ENCODE data around the gene ADORA2A. TPM values are rescaled to one million over a fixed set of nuclear protein-coding genes. Genes with fewer than 3 reads are reported as not detected.

ADORA2A gene
- total RNA-seq, 1 experiment from 2014 or later, result 7.6 TPM

DNA sequence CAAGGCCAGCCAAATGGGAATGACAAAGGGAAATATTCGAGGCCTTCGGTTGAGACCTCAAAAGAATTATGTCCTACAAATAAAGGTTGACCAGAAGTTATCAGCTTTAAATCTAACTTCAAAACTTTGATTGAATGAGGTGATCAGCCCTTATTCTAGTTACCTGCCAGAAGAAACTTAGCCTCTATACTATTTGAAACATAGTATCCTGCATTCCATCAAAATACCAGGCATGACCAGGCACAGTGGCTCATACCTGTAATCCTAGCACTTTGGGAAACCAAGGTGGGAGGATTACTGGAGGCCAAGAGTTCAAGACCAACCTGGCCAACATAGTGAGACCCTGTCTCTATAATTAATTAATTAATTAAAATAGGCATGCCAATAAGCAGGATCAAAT is 44.3 kb upstream of the ADORA2A start:
- Mint-ChIP-seq H3K36me3 (peaks cover 6% of the 10 kb centered on the region; the same call in 1 of the 2 replicates), H3K27ac (no peak overlapping the region), H3K4me1 (no peaks in the 10 kb centered on the region), H3K27me3 (ENCODE audit: low read depth) (no peaks in the 10 kb centered on the region), H3K9me3 (peaks cover 3% of the 10 kb centered on the region; the same call in 1 of the 2 replicates), H3K4me3 (no peak overlapping the region)
- DNase-seq (ENCODE audit: low spot score) (no peak), ATAC-seq (no peak)
- POLR2A ChIA-PET, result interaction anchor here (0.6 kb wide), 2 partner anchors 35 to 1184 kb away, joined by 3 to 4 read pairs; no protein-coding TSS in a partner anchor
- TF ChIP-seq SP1 (CRISPR knock-in tag; conservative IDR thresholded peaks at IDR 0.05) (no peak), JUN (CRISPR knock-in tag; IDR thresholded peaks at IDR 0.05) (no peak), ATF1 (CRISPR knock-in tag; IDR thresholded peaks at IDR 0.05) (no peak), ZNF423 (CRISPR knock-in tag; IDR thresholded peaks at IDR 0.05) (no peak)
- TF ChIP-seq, protein P1, sequence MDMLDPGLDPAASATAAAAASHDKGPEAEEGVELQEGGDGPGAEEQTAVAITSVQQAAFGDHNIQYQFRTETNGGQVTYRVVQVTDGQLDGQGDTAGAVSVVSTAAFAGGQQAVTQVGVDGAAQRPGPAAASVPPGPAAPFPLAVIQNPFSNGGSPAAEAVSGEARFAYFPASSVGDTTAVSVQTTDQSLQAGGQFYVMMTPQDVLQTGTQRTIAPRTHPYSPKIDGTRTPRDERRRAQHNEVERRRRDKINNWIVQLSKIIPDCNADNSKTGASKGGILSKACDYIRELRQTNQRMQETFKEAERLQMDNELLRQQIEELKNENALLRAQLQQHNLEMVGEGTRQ (CRISPR knock-in tag; IDR thresholded peaks at IDR 0.05), result no peak
- CTCF ChIA-PET, result interaction anchor here (1.8 kb wide), 1 partner anchor 39 kb away, joined by 3 read pairs; no protein-coding TSS in a partner anchor

DNA sequence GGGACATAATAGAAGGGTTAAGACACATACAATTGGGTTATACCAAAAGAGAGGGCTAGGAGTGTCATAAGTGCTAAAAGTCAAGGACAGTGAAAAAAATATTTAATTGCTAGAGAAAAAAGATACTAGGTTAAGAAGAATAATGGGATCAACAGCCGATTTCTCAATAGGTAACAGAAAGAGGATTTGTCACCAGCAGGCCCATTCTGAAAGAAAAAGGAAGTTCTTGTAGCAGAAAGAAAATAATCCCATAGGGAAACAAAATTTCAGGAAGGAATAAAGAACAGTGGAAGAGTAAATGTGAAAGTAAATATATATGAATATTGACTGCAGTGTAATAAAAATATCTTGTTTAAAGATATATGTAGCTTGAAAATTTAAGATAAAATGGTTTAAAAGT is 43.3 kb upstream of the ADORA2A start:
- Mint-ChIP-seq H3K9me3 (peaks cover 3% of the 10 kb centered on the region; the same call in 1 of the 2 replicates), H3K4me3 (no peak overlapping the region), H3K27me3 (ENCODE audit: low read depth) (no peaks in the 10 kb centered on the region), H3K36me3 (peaks cover 6% of the 10 kb centered on the region; the same call in 1 of the 2 replicates), H3K27ac (peak overlapping the region; percentile 20; the same call in 1 of the 2 replicates), H3K4me1 (no peaks in the 10 kb centered on the region)
- DNase-seq (ENCODE audit: low spot score) (no peak), ATAC-seq (no peak)
- TF ChIP-seq GRHL2 (CRISPR knock-in tag; IDR thresholded peaks at IDR 0.05; ENCODE audit: insufficient replicate concordance, severe bottlenecking) (no peak), EMX1 (CRISPR knock-in tag; IDR thresholded peaks at IDR 0.05) (no peak), FOXJ3 (CRISPR knock-in tag; IDR thresholded peaks at IDR 0.05; ENCODE audit: borderline replicate concordance) (no peak), MYBL2 (CRISPR knock-in tag; IDR thresholded peaks at IDR 0.05) (no peak), NR3C1 (CRISPR knock-in tag; conservative IDR thresholded peaks at IDR 0.05; ENCODE audit: low read depth) (no peak), CREB1 (CRISPR knock-in tag; IDR thresholded peaks at IDR 0.05) (no peak), GABPB1 (CRISPR knock-in tag; IDR thresholded peaks at IDR 0.05) (no peak)
- TF ChIP-seq, protein P2, sequence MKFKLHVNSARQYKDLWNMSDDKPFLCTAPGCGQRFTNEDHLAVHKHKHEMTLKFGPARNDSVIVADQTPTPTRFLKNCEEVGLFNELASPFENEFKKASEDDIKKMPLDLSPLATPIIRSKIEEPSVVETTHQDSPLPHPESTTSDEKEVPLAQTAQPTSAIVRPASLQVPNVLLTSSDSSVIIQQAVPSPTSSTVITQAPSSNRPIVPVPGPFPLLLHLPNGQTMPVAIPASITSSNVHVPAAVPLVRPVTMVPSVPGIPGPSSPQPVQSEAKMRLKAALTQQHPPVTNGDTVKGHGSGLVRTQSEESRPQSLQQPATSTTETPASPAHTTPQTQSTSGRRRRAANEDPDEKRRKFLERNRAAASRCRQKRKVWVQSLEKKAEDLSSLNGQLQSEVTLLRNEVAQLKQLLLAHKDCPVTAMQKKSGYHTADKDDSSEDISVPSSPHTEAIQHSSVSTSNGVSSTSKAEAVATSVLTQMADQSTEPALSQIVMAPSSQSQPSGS (CRISPR knock-in tag; IDR thresholded peaks at IDR 0.05; ENCODE audit: borderline replicate concordance, low read depth), result no peak
- TF ChIP-seq, protein P3, sequence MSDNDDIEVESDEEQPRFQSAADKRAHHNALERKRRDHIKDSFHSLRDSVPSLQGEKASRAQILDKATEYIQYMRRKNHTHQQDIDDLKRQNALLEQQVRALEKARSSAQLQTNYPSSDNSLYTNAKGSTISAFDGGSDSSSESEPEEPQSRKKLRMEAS (CRISPR knock-in tag; IDR thresholded peaks at IDR 0.05), result no peak
- TF ChIP-seq, protein P4, sequence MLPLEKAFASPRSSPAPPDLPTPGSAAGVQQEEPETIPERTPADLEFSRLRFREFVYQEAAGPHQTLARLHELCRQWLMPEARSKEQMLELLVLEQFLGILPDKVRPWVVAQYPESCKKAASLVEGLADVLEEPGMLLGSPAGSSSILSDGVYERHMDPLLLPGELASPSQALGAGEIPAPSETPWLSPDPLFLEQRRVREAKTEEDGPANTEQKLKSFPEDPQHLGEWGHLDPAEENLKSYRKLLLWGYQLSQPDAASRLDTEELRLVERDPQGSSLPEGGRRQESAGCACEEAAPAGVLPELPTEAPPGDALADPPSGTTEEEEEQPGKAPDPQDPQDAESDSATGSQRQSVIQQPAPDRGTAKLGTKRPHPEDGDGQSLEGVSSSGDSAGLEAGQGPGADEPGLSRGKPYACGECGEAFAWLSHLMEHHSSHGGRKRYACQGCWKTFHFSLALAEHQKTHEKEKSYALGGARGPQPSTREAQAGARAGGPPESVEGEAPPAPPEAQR (CRISPR knock-in tag; IDR thresholded peaks at IDR 0.05), result no peak
- TF ChIP-seq, protein P5, sequence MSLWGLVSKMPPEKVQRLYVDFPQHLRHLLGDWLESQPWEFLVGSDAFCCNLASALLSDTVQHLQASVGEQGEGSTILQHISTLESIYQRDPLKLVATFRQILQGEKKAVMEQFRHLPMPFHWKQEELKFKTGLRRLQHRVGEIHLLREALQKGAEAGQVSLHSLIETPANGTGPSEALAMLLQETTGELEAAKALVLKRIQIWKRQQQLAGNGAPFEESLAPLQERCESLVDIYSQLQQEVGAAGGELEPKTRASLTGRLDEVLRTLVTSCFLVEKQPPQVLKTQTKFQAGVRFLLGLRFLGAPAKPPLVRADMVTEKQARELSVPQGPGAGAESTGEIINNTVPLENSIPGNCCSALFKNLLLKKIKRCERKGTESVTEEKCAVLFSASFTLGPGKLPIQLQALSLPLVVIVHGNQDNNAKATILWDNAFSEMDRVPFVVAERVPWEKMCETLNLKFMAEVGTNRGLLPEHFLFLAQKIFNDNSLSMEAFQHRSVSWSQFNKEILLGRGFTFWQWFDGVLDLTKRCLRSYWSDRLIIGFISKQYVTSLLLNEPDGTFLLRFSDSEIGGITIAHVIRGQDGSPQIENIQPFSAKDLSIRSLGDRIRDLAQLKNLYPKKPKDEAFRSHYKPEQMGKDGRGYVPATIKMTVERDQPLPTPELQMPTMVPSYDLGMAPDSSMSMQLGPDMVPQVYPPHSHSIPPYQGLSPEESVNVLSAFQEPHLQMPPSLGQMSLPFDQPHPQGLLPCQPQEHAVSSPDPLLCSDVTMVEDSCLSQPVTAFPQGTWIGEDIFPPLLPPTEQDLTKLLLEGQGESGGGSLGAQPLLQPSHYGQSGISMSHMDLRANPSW (CRISPR knock-in tag; conservative IDR thresholded peaks at IDR 0.05; ENCODE audit: low read depth), result no peak
- TF ChIP-seq, protein P6, sequence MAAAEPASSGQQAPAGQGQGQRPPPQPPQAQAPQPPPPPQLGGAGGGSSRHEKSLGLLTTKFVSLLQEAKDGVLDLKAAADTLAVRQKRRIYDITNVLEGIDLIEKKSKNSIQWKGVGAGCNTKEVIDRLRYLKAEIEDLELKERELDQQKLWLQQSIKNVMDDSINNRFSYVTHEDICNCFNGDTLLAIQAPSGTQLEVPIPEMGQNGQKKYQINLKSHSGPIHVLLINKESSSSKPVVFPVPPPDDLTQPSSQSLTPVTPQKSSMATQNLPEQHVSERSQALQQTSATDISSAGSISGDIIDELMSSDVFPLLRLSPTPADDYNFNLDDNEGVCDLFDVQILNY (CRISPR knock-in tag; IDR thresholded peaks at IDR 0.05), result no peak
- TF ChIP-seq, protein P7, sequence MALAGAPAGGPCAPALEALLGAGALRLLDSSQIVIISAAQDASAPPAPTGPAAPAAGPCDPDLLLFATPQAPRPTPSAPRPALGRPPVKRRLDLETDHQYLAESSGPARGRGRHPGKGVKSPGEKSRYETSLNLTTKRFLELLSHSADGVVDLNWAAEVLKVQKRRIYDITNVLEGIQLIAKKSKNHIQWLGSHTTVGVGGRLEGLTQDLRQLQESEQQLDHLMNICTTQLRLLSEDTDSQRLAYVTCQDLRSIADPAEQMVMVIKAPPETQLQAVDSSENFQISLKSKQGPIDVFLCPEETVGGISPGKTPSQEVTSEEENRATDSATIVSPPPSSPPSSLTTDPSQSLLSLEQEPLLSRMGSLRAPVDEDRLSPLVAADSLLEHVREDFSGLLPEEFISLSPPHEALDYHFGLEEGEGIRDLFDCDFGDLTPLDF (CRISPR knock-in tag; IDR thresholded peaks at IDR 0.05), result no peak
- TF ChIP-seq, protein P8, sequence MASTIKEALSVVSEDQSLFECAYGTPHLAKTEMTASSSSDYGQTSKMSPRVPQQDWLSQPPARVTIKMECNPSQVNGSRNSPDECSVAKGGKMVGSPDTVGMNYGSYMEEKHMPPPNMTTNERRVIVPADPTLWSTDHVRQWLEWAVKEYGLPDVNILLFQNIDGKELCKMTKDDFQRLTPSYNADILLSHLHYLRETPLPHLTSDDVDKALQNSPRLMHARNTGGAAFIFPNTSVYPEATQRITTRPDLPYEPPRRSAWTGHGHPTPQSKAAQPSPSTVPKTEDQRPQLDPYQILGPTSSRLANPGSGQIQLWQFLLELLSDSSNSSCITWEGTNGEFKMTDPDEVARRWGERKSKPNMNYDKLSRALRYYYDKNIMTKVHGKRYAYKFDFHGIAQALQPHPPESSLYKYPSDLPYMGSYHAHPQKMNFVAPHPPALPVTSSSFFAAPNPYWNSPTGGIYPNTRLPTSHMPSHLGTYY (CRISPR knock-in tag; IDR thresholded peaks at IDR 0.05), result no peak
- CTCF ChIA-PET, result no interaction called here
- POLR2A ChIA-PET, result no interaction called here

Data from WTC11 (cell line).